Measurements from ENCODE around the gene SNRPA. TPM values are rescaled to one million over a fixed set of nuclear protein-coding genes. Genes with fewer than 3 reads are reported as not detected.
A peak's percentile ranks its signal among the peaks of the same experiment; 100 is the strongest.

The SNRPA gene
- total and polyA plus RNA-seq, 2 of the 13 experiments (the other 11 are each of a cell fraction or from before 2014, with no cell fraction given) = 59.6 to 162 TPM

- Histone ChIP-seq H3K79me2 (ENCODE audit: insufficient read depth, low read length) (peaks cover 9% of the 10 kb centered on the region), H3K36me3 (replicated peaks in 1 of 2; ENCODE audit: control insufficient read depth in 1 of 2, insufficient read depth in 2 of 2, low read length in 2 of 2) (peaks cover 12 to 29% of the 10 kb centered on the region in 2 experiments; a peak in 4 of 5 replicates), H3K4me1 (ENCODE audit: insufficient read depth, low read length) (peaks cover 16% of the 10 kb centered on the region), H3K4me3 (replicated peaks in 1 of 3; ENCODE audit: insufficient read depth in 1 of 3, low read depth in 2 of 3, low read length in 3 of 3) (no peak overlapping the region), H3K4me2 (ENCODE audit: low read depth, low read length) (no peak overlapping the region), H3K27me3 (ENCODE audit: control insufficient read depth in 1 of 2, insufficient read depth in 2 of 2, low read length in 2 of 2) (no peaks in the 10 kb centered on the region; a peak in 1 of 5 replicates), H4K20me1 (ENCODE audit: insufficient read depth, low read length) (peaks cover 11% of the 10 kb centered on the region; the same call in 1 of the 2 replicates), H3K9me3 (ENCODE audit: low read length) (no peaks in the 10 kb centered on the region), H3K9ac (ENCODE audit: insufficient read depth, low read depth, low read length) (no peak overlapping the region), H3K27ac (ENCODE audit: extremely low read length, insufficient read depth, low read length) (no peak overlapping the region), H2AFZ (ENCODE audit: low read length) (no peak overlapping the region)
- intact Hi-C loops (cut with micrococcal nuclease; ENCODE audit: unreplicated experiment) = loop anchor here (5.0 kb wide), 2 partner anchors 91 to 146 kb away; partner anchors contain the start of genes COQ8B and ITPKC
- ChIA-PET CTCF (ENCODE audit: low intra/inter-chr PET ratio, low total read pairs) (no interaction called here), POLR2A (interaction anchor here (2.5 to 3.1 kb wide), 2 partner anchors 10 to 31 kb away, joined by 10 to 21 read pairs; partner anchors contain the start of genes EGLN2 and RAB4B)
- FAIRE-seq (no peak), ATAC-seq (no peak), DNase-seq (ENCODE audit: low spot score) (no peak)
- no TSS peak for BruUV-seq (replicated peaks)
- in situ Hi-C loops (cut with HindIII; ENCODE audit: extremely low pct_ligation_motif_present, low pct_unique_long_range_greater_than_20kb) = loop anchor here (5.0 kb wide), 2 partner anchors 56 to 146 kb away; partner anchors contain the start of genes ACTMAP and SNRPA
- TF ChIP-seq MBNL3 (CRISPR knock-in tag; conservative IDR thresholded peaks at IDR 0.05) (no peak), GABPA (IDR thresholded peaks at IDR 0.05; ENCODE audit: low read depth, low read length) (peak; percentile 16; the same call in 1 of the 2 replicates), GABPA (CRISPR knock-in tag; IDR thresholded peaks at IDR 0.05; ENCODE audit: low read depth) (no peak)
- 96% methylated on average over 5 of the region's 5 CpGs for WGBS (ENCODE audit: low lambda C conversion rate)
Observed at GRCh38 chr19:40808497-40808896, 57.5 kb downstream of the SNRPA start.

- no peak overlapping the region for H3K4me3 ChIP-seq (replicated peaks in 1 of 3; ENCODE audit: insufficient read depth in 1 of 3, low read depth in 2 of 3, low read length in 3 of 3)
- no peaks in the 10 kb centered on the region; a peak in 1 of 5 replicates for H3K27me3 ChIP-seq (ENCODE audit: control insufficient read depth in 1 of 2, insufficient read depth in 2 of 2, low read length in 2 of 2)
- peaks cover 4% of the 10 kb centered on the region for H3K79me2 ChIP-seq (ENCODE audit: insufficient read depth, low read length)
- H3K36me3 ChIP-seq (replicated peaks in 1 of 2; ENCODE audit: control insufficient read depth in 1 of 2, insufficient read depth in 2 of 2, low read length in 2 of 2) = peaks cover 12 to 29% of the 10 kb centered on the region in 2 experiments; a peak in 4 of 5 replicates
- peaks cover 10% of the 10 kb centered on the region; the same call in 1 of the 2 replicates for H4K20me1 ChIP-seq (ENCODE audit: insufficient read depth, low read length)
- POLR2A ChIA-PET = no interaction called here
- H3K27ac ChIP-seq (ENCODE audit: extremely low read length, insufficient read depth, low read length) = no peak overlapping the region
- intact Hi-C loops (cut with micrococcal nuclease; ENCODE audit: unreplicated experiment) = loop anchor here (5.0 kb wide), 2 partner anchors 92 to 147 kb away; partner anchors contain the start of genes COQ8B and ITPKC
- H3K4me1 ChIP-seq (ENCODE audit: insufficient read depth, low read length) = peaks cover 6% of the 10 kb centered on the region
- H2AFZ ChIP-seq (ENCODE audit: low read length) = no peak overlapping the region
- DNase-seq (ENCODE audit: low spot score) = no peak
- in situ Hi-C loops (cut with HindIII; ENCODE audit: extremely low pct_ligation_motif_present, low pct_unique_long_range_greater_than_20kb) = loop anchor here (5.0 to 10.0 kb wide), 3 partner anchors 57 to 325 kb away; partner anchors contain the start of genes ACTMAP and SNRPA
- H3K4me2 ChIP-seq (ENCODE audit: low read depth, low read length) = no peak overlapping the region
- 98% methylated on average over 22 of the region's 39 CpGs for WGBS (ENCODE audit: low lambda C conversion rate)
- H3K9me3 ChIP-seq (ENCODE audit: low read length) = no peaks in the 10 kb centered on the region
- ATAC-seq = no peak
- no peak overlapping the region for H3K9ac ChIP-seq (ENCODE audit: insufficient read depth, low read depth, low read length)
- no TSS peak for BruUV-seq (replicated peaks)
- no peak for FAIRE-seq
- CTCF ChIA-PET (ENCODE audit: low intra/inter-chr PET ratio, low total read pairs) = no interaction called here
- TF ChIP-seq ZNF749 (CRISPR knock-in tag; IDR thresholded peaks at IDR 0.05; ENCODE audit: borderline replicate concordance) (no peak), NFKBIZ (CRISPR knock-in tag; IDR thresholded peaks at IDR 0.05) (no peak), MLXIP (CRISPR knock-in tag; IDR thresholded peaks at IDR 0.05; ENCODE audit: borderline replicate concordance) (no peak), JARID2 (CRISPR knock-in tag; IDR thresholded peaks at IDR 0.05; ENCODE audit: insufficient replicate concordance) (no peak), IRF1 (CRISPR knock-in tag; IDR thresholded peaks at IDR 0.05; ENCODE audit: low read depth) (no peak), GATAD1 (CRISPR knock-in tag; IDR thresholded peaks at IDR 0.05) (no peak), EHMT2 (IDR thresholded peaks at IDR 0.05; ENCODE audit: borderline replicate concordance, low read depth, low read length) (no peak), POGZ (CRISPR knock-in tag; IDR thresholded peaks at IDR 0.05) (no peak), PHF5A (CRISPR knock-in tag; IDR thresholded peaks at IDR 0.05; ENCODE audit: low read depth, unreplicated experiment) (no peak), FOXC1 (CRISPR knock-in tag; IDR thresholded peaks at IDR 0.05; ENCODE audit: borderline replicate concordance) (no peak), RBFOX2 (IDR thresholded peaks at IDR 0.05; ENCODE audit: low read depth, low read length) (0 out of 2 replicates have a peak, but pooled peaks have one; percentile 43)
Observed at GRCh38 chr19:40809358-40810086, 58.5 kb downstream of the SNRPA start.

Measured in HepG2 (cell line).